Measurements from ENCODE around the gene MMP12.

The MMP12 gene

GRCh38 chr11:102833731-102834130 lies 41.1 kb downstream of the MMP12 start:
- H3K4me2 ChIP-seq (ENCODE audit: low read depth, low read length, poor library complexity, severe bottlenecking) = no peak overlapping the region
- no peaks in the 10 kb centered on the region for H3K79me2 ChIP-seq (ENCODE audit: insufficient read depth, low read length)
- H3K9me2 ChIP-seq (replicated peaks; ENCODE audit: insufficient read depth, low read length) = no peaks in the 10 kb centered on the region
- no peak overlapping the region for H3K4me3 ChIP-seq (ENCODE audit: insufficient read depth, low read length, poor library complexity, severe bottlenecking)
- TF ChIP-seq CTCF (IDR thresholded peaks at IDR 0.05; ENCODE audit: insufficient read depth, low read length, poor library complexity, severe bottlenecking) (no peak), EZH2phosphoT487 (conservative IDR thresholded peaks at IDR 0.05; ENCODE audit: low read length) (no peak)
- no peak overlapping the region for H3K27ac ChIP-seq (ENCODE audit: low read depth, low read length)
- H3F3A ChIP-seq (ENCODE audit: insufficient read depth) = no peaks in the 10 kb centered on the region
- H3K36me3 ChIP-seq (ENCODE audit: low read length) = no peaks in the 10 kb centered on the region
- H3K9me3 ChIP-seq (ENCODE audit: insufficient read depth, low read length) = no peaks in the 10 kb centered on the region
- 0 out of 2 replicates have a peak, but pooled peaks cover 2% of the 10 kb centered on the region for H3K27me3 ChIP-seq (ENCODE audit: low read length)
- H3K9ac ChIP-seq (ENCODE audit: low read length) = no peak overlapping the region
- H2AFZ ChIP-seq (ENCODE audit: low read depth, low read length, severe bottlenecking) = no peak overlapping the region
- H4K20me1 ChIP-seq (ENCODE audit: low read depth, low read length) = no peaks in the 10 kb centered on the region

GRCh38 chr11:102832612-102833011 lies 42.2 kb downstream of the MMP12 start:
- Histone ChIP-seq H3K27me3 (ENCODE audit: low read length) (0 out of 2 replicates have a peak, but pooled peaks cover 2% of the 10 kb centered on the region), H3K9ac (ENCODE audit: low read length) (no peak overlapping the region), H3K4me2 (ENCODE audit: low read depth, low read length, poor library complexity, severe bottlenecking) (no peak overlapping the region), H3K79me2 (ENCODE audit: insufficient read depth, low read length) (no peaks in the 10 kb centered on the region), H3K36me3 (ENCODE audit: low read length) (no peaks in the 10 kb centered on the region), H2AFZ (ENCODE audit: low read depth, low read length, severe bottlenecking) (no peak overlapping the region), H3K27ac (ENCODE audit: low read depth, low read length) (no peak overlapping the region), H3K9me2 (replicated peaks; ENCODE audit: insufficient read depth, low read length) (no peaks in the 10 kb centered on the region), H3K9me3 (ENCODE audit: insufficient read depth, low read length) (no peaks in the 10 kb centered on the region), H3F3A (ENCODE audit: insufficient read depth) (no peaks in the 10 kb centered on the region), H4K20me1 (ENCODE audit: low read depth, low read length) (no peaks in the 10 kb centered on the region), H3K4me3 (ENCODE audit: insufficient read depth, low read length, poor library complexity, severe bottlenecking) (no peak overlapping the region)
- TF ChIP-seq CTCF (IDR thresholded peaks at IDR 0.05; ENCODE audit: insufficient read depth, low read length, poor library complexity, severe bottlenecking) = no peak
- TF ChIP-seq EZH2phosphoT487 (conservative IDR thresholded peaks at IDR 0.05; ENCODE audit: low read length) = no peak

- H3K79me2 ChIP-seq (ENCODE audit: insufficient read depth, low read length) = no peaks in the 10 kb centered on the region
- no peaks in the 10 kb centered on the region for H3K36me3 ChIP-seq (ENCODE audit: low read length)
- no peaks in the 10 kb centered on the region for H3K9me3 ChIP-seq (ENCODE audit: insufficient read depth, low read length)
- 0 out of 2 replicates have a peak, but pooled peaks cover 2% of the 10 kb centered on the region for H3K27me3 ChIP-seq (ENCODE audit: low read length)
- no peak overlapping the region for H3K27ac ChIP-seq (ENCODE audit: low read depth, low read length)
- no peak overlapping the region for H3K9ac ChIP-seq (ENCODE audit: low read length)
- no peaks in the 10 kb centered on the region for H3F3A ChIP-seq (ENCODE audit: insufficient read depth)
- TF ChIP-seq EZH2phosphoT487 (conservative IDR thresholded peaks at IDR 0.05; ENCODE audit: low read length) = no peak
- no peak for TF ChIP-seq CTCF (IDR thresholded peaks at IDR 0.05; ENCODE audit: insufficient read depth, low read length, poor library complexity, severe bottlenecking)
- H3K4me2 ChIP-seq (ENCODE audit: low read depth, low read length, poor library complexity, severe bottlenecking) = no peak overlapping the region
- H3K4me3 ChIP-seq (ENCODE audit: insufficient read depth, low read length, poor library complexity, severe bottlenecking) = no peak overlapping the region
- no peaks in the 10 kb centered on the region for H3K9me2 ChIP-seq (replicated peaks; ENCODE audit: insufficient read depth, low read length)
- no peaks in the 10 kb centered on the region for H4K20me1 ChIP-seq (ENCODE audit: low read depth, low read length)
- no peak overlapping the region for H2AFZ ChIP-seq (ENCODE audit: low read depth, low read length, severe bottlenecking)
These were observed 43.0 kb downstream of the MMP12 start for GRCh38 chr11:102831489-102832440.
